Prostate gland (tissue), 2 donors: ENCODE data around the gene CCDC86.

Source experiments
- POLR2A ChIP-seq: fragments of 450-650 bp; IDR thresholded peaks from one replicate; pipeline ENCODE4 v1.6.1; 2016; ENCODE audit warnings: antibody characterized with exemption, mild to moderate bottlenecking
- TF ChIP-seq, protein P1 (sequence below), 4 experiments: fragments of 200-600 bp in 2 of 4; fragments of 450-650 bp in 2 of 4; sonication (generic) in 2 of 4; IDR thresholded peaks; 1 replicate in 3 of 4; 2 replicates in 1 of 4; pipeline ENCODE4 v1.5.1; 2016 to 2019; ENCODE audit warnings: antibody characterized with exemption in 4 of 4, mild to moderate bottlenecking in 2 of 4, moderate library complexity in 2 of 4

GRCh38 chr11:60847896-60848295 lies 6.0 kb downstream of the CCDC86 start:
- TF ChIP-seq, protein P1, sequence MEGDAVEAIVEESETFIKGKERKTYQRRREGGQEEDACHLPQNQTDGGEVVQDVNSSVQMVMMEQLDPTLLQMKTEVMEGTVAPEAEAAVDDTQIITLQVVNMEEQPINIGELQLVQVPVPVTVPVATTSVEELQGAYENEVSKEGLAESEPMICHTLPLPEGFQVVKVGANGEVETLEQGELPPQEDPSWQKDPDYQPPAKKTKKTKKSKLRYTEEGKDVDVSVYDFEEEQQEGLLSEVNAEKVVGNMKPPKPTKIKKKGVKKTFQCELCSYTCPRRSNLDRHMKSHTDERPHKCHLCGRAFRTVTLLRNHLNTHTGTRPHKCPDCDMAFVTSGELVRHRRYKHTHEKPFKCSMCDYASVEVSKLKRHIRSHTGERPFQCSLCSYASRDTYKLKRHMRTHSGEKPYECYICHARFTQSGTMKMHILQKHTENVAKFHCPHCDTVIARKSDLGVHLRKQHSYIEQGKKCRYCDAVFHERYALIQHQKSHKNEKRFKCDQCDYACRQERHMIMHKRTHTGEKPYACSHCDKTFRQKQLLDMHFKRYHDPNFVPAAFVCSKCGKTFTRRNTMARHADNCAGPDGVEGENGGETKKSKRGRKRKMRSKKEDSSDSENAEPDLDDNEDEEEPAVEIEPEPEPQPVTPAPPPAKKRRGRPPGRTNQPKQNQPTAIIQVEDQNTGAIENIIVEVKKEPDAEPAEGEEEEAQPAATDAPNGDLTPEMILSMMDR (IDR thresholded peaks at IDR 0.05) = no peak
- TF ChIP-seq POLR2A = no peak
